Gastroesophageal sphincter (tissue), 3 donors: ENCODE data around the gene CRHR2.

Experiments
- POLR2A ChIP-seq, 2 donors: fragments of 450-650 bp; IDR thresholded peaks; one replicate each; pipeline ENCODE4 v1.6.1; 2017; ENCODE audit warnings: antibody characterized with exemption in 2 of 2, mild to moderate bottlenecking in 2 of 2, moderate library complexity in 1 of 2
- TF ChIP-seq, protein P1 (sequence below), 4 experiments: fragments of 200-600 bp in 2 of 4; fragments of 450-650 bp in 2 of 4; sonication (generic) in 1 of 4; IDR thresholded peaks; one replicate each; pipeline ENCODE4 v1.5.1; 2017 to 2019; ENCODE audit warnings: antibody characterized with exemption in 4 of 4, mild to moderate bottlenecking in 2 of 4, moderate library complexity in 2 of 4

DNA sequence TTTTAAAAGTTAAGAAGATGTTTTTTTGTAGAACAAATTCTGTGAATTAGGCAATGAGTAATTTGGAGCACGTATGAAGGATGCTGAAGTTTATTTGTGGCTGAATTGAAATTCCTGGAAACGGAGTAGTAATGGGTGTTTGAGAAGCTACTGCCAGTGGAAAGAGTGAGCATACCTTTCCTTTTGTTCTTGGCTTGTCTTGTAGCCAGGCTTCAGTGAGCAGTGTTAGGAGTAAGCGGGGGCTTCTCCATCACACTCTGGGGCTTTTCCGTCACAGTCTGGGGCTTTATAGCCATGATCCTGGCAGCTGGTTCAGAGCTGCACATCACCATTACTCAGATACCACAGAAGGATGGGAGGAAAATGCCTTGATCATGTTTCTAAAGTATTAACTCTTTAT lies 55.2 kb downstream of the CRHR2 start:
- TF ChIP-seq, protein P1, sequence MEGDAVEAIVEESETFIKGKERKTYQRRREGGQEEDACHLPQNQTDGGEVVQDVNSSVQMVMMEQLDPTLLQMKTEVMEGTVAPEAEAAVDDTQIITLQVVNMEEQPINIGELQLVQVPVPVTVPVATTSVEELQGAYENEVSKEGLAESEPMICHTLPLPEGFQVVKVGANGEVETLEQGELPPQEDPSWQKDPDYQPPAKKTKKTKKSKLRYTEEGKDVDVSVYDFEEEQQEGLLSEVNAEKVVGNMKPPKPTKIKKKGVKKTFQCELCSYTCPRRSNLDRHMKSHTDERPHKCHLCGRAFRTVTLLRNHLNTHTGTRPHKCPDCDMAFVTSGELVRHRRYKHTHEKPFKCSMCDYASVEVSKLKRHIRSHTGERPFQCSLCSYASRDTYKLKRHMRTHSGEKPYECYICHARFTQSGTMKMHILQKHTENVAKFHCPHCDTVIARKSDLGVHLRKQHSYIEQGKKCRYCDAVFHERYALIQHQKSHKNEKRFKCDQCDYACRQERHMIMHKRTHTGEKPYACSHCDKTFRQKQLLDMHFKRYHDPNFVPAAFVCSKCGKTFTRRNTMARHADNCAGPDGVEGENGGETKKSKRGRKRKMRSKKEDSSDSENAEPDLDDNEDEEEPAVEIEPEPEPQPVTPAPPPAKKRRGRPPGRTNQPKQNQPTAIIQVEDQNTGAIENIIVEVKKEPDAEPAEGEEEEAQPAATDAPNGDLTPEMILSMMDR (IDR thresholded peaks at IDR 0.05): no peak
- no peak for TF ChIP-seq POLR2A (IDR thresholded peaks at IDR 0.05)
